BE2C (cell line): ENCODE measurements around the gene OR2T35. TPM values are rescaled to one million over a fixed set of nuclear protein-coding genes. Genes with fewer than 3 reads are reported as not detected.
"Not testable (repeated sequence)": the region's sequence is repeated elsewhere in the genome, so short reads cannot be mapped to it uniquely, and the experiment has no call there.

Experiments used
- DNase-seq: peaks from one replicate; pipeline ENCODE4 v3.0.0-alpha.2; 2020
- H3K27me3 ChIP-seq: fragments of 250-450 bp; sonication (Bioruptor Pico); 2 replicates; pipeline ENCODE4 v1.5.1; 2020; ENCODE audit warnings: mild to moderate bottlenecking
- H3K36me3 ChIP-seq: fragments of 250-450 bp; sonication (Bioruptor Pico); 2 replicates; pipeline ENCODE4 v1.5.1; 2020; ENCODE audit warnings: mild to moderate bottlenecking
- H3K4me1 ChIP-seq: fragments of 250-450 bp; sonication (Bioruptor Pico); 2 replicates; pipeline ENCODE4 v1.5.1; 2020
- H3K4me3 ChIP-seq: 2 replicates; pipeline ENCODE4 v1.5.1; 2011; ENCODE audit warnings: low read depth, low read length
- H3K9me3 ChIP-seq: fragments of 250-450 bp; sonication (Bioruptor Pico); 2 replicates; pipeline ENCODE4 v1.5.1; 2020
- polyA plus RNA-seq: library from polyadenylated mRNA; unstranded; fragments of >200 nt; gene quantifications from one replicate; pipeline ENCODE4 v1.2.1, GENCODE V29; 2012; ENCODE audit warnings: low read depth, missing spikeins; ENCODE audit not compliant: insufficient read length, insufficient read depth
- TF ChIP-seq, protein P1 (sequence below): IDR thresholded peaks from 2 replicates; pipeline ENCODE4 v1.5.1; 2012; ENCODE audit warnings: mild to moderate bottlenecking, low read depth, low read length

Gene OR2T35, protein sequence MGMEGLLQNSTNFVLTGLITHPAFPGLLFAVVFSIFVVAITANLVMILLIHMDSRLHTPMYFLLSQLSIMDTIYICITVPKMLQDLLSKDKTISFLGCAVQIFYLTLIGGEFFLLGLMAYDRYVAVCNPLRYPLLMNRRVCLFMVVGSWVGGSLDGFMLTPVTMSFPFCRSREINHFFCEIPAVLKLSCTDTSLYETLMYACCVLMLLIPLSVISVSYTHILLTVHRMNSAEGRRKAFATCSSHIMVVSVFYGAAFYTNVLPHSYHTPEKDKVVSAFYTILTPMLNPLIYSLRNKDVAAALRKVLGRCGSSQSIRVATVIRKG
- not detected for polyA plus RNA-seq

DNA sequence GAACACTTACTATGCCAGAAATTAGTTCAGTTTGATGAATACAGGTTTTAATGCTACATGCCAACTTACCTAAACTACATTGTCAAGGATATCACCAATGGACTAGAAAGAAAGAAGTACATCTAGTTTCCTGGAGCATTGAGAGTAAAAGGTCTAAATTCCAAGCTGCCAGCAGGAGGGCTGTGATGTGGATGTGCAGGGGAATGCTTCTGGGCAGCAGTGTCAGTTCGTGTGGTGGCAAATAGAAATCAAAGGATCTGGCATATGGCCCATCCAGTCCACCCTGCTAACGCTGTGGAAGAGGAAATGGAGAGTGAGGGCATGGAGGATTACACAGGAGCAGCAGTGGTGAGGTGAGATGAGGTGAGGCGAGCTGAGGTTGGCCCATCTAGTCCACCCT is at the start of gene OR2T35:
OR2T35 (minus strand) TSS at position 101 of the 400 bp plus-strand sequence. CDS start 6,020 bp downstream, outside the sequence.
- not testable (repeated sequence) for H3K4me3 ChIP-seq, H3K36me3 ChIP-seq

DNA sequence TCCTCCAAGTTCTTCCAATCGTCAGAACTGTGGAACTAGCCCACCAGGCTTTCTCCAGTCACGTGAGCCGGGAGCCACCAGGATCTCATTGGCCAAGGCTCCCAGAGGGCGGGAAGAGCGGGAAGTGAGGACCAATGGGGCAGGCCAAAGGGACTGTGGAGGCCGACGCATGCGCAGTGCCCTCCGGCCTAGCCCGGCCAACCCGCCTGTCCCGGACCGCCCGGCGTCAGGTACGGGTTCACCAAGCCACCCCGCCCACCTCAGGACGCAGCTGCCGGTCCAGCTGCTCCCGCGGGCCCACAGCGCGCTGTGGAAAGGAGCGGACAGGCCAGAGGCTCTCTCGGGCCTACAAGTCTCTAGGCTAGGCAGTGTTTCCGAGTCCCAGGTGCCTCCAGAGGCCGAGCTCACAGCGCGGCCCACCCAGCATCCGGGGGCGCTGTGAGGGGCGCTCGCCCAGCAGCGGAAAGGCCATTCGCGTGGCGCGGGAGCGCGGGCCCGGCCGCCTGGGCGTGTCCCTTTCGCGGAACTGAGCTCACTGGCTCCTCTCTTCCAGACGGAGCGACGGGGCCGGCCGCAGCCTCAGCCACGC is 46.6 kb upstream of the OR2T35 start:
- Histone ChIP-seq H3K4me3 (no peak overlapping the region), H3K9me3 (no peaks in the 10 kb centered on the region; the same call in 1 of the 2 replicates), H3K4me1 (no peaks in the 10 kb centered on the region), H3K36me3 (no peaks in the 10 kb centered on the region), H3K27me3 (no peaks in the 10 kb centered on the region)
- TF ChIP-seq, protein P1, sequence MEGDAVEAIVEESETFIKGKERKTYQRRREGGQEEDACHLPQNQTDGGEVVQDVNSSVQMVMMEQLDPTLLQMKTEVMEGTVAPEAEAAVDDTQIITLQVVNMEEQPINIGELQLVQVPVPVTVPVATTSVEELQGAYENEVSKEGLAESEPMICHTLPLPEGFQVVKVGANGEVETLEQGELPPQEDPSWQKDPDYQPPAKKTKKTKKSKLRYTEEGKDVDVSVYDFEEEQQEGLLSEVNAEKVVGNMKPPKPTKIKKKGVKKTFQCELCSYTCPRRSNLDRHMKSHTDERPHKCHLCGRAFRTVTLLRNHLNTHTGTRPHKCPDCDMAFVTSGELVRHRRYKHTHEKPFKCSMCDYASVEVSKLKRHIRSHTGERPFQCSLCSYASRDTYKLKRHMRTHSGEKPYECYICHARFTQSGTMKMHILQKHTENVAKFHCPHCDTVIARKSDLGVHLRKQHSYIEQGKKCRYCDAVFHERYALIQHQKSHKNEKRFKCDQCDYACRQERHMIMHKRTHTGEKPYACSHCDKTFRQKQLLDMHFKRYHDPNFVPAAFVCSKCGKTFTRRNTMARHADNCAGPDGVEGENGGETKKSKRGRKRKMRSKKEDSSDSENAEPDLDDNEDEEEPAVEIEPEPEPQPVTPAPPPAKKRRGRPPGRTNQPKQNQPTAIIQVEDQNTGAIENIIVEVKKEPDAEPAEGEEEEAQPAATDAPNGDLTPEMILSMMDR, result no peak
- no peak for DNase-seq

More for the DNA sequence above, at the start of gene OR2T35:
- H3K4me1 ChIP-seq, H3K27me3 ChIP-seq, H3K9me3 ChIP-seq, DNase-seq: not testable (repeated sequence)

DNA sequence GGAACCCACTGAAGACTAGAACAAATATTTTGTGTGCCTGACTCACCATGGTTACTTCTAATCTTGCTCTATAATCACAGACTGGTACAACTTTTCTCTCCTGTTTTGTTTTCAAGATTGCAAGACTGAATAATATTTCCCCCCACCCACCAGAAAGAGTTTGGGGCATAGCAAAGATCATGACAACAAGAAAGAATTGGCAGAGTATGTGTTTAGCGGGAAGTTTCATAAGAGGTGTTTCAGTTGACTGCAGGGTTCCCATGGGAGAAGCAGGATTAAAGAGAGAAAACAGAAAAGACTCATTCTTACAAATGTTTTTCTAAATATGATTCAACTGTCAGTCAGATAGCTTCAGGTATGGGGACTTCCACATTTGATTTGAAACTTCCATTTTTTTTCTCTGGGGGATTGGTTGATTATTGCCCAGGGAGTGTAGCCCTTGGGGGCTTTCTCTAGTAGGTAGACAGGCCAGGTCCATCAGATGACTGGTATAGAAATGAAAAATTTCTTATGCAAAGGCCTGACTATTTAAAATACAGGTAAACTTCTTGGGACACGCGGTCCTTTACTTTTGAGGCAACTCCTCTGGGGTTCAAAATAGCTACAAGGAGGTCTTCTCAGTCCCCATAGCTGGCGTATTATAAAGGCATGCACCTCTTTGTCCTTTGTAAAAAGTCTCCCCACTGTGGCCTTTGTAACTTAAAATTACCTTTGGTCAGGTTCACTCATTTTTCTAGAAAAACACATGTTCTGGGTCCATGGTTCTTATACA is 43.6 kb upstream of the OR2T35 start:
- TF ChIP-seq, protein P1, result no peak
- Histone ChIP-seq H3K4me3 (no peak overlapping the region), H3K4me1 (no peaks in the 10 kb centered on the region), H3K27me3 (no peaks in the 10 kb centered on the region), H3K36me3 (no peaks in the 10 kb centered on the region), H3K9me3 (no peaks in the 10 kb centered on the region; the same call in 1 of the 2 replicates)
- DNase-seq, result no peak

DNA sequence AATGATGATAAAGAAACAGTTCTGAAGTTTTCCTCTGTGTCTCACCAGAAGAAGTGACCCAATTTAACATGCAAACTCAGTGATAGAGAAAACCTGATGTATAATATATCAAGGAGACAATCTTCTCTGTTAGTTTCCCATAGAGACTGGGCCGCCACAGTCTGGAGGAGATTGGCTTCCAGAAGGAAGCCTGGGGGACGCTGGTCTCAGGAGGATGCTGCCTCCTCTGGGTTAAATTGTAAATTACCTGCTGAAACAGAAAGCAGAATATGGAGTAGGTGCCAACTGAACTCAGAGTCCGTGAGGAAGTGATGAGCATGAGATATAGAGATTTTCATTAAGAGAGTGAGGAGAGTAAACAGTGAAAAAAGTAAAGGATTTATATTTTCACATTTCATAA is 41.7 kb upstream of the OR2T35 start:
- Histone ChIP-seq H3K27me3 (no peaks in the 10 kb centered on the region), H3K9me3 (no peaks in the 10 kb centered on the region; the same call in 1 of the 2 replicates), H3K4me3 (no peak overlapping the region), H3K4me1 (no peaks in the 10 kb centered on the region), H3K36me3 (no peaks in the 10 kb centered on the region)
- TF ChIP-seq, protein P1, result no peak
- DNase-seq, result no peak

DNA sequence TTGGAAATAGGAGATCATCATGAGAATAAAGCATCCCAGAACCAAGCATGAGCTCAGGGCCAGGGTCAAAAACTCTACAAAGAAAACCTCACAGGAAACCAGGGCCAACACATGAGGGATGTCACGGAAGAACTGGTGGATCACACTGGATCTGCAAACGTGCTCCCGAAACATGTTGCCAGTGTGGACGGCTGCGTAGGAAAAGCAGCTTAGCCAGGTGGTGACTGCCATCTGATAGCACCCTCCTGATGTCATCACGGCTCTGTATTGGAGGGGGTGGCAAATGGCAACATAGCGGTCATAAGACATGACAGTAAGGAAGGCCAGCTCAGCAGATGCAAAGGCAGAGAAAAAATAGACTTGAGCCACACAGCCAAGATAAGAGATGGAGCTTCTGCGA is 36.6 kb upstream of the OR2T35 start:
- Histone ChIP-seq H3K27me3 (no peaks in the 10 kb centered on the region), H3K4me1 (no peaks in the 10 kb centered on the region), H3K9me3 (no peaks in the 10 kb centered on the region), H3K4me3 (no peak overlapping the region), H3K36me3 (no peaks in the 10 kb centered on the region)
- DNase-seq, result no peak
- TF ChIP-seq, protein P1, result no peak

DNA sequence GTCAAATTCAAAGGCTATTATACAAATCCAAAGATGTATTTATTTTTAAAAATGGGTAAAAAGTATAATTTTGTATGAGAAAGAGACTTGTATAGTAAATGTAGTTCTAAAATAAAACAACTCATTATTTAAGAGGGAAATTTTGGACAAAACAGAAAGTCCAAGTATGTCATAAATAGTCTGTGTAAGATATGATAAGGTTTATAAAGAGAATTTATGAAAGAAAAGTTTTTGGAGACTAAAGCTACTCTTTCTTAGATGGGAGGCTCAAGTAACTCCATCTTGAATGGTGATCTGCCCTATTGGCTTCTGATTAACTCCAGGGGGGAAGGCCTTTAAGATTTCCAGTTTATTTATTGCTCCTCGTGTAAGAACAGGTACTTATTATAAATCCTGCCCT is 24.9 kb upstream of the OR2T35 start:
- TF ChIP-seq, protein P1, result no peak
- DNase-seq, result no peak
- H3K36me3 ChIP-seq, result no peaks in the 10 kb centered on the region
- H3K4me3 ChIP-seq, result no peak overlapping the region
- no peaks in the 10 kb centered on the region for H3K27me3 ChIP-seq
- H3K9me3 ChIP-seq, result no peaks in the 10 kb centered on the region
- no peaks in the 10 kb centered on the region for H3K4me1 ChIP-seq

DNA sequence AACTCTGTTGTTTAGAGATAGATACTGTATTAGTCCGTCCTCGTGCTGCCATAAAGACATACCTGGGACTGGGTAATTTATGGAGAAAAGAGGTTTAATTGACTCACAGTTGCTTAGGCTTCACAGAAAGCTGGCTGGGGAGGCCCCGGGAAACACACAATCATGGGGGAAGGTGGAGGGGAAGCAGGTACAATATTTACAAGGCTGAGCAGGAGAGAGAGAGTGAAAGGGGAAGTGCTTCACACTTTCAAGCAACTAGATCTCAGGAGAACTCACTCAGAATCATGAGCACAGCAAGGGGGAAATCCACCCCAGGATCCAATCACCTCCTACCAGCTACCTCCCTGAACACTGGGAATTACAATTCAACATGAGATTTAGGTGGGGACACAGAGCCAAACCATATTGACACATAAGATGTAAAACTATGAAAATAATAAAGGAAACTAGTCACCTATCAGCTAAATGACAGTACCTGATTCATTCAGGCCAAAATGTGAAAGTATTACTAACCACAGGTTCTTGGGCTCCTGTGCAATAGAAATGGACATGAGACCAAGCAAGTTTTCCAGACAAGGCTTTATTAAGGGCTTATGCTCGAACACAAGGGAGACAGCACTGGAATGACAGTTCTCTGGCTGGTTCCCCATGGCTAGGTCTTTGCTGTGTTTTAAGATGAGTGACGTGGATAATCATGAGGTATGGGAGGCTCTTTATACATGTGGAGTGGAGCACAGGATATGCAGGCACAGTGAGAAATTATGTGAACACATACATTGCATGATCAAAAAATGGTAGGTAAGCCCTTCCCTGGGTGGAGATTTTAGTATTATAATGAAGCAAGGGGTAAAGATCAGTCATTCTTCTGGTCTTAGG is 18.6 kb upstream of the OR2T35 start:
- H3K4me1 ChIP-seq, H3K9me3 ChIP-seq, H3K36me3 ChIP-seq, DNase-seq, H3K27me3 ChIP-seq, H3K4me3 ChIP-seq: not testable (repeated sequence)

DNA sequence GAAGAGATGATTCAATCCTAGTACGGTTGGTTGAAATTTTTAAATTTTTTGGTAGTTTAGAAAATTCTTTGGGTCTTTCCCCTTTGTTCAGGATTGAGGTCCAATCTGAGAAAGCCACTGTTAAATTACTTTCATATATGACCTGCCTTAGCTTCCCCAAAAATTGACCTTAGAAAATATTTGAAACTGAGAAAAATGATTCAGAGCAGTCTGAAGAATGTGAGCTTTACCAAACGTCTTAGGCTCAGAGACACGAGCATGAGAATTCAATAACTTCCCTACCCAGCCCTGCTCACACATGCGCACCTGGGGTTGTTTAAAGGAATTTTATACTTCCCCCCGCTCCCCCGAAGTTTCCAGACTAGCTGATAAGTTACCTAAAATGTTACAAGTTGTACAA is 11.7 kb upstream of the OR2T35 start:
- not testable (repeated sequence) for H3K36me3 ChIP-seq, H3K4me1 ChIP-seq, H3K4me3 ChIP-seq, H3K27me3 ChIP-seq, H3K9me3 ChIP-seq, DNase-seq

DNA sequence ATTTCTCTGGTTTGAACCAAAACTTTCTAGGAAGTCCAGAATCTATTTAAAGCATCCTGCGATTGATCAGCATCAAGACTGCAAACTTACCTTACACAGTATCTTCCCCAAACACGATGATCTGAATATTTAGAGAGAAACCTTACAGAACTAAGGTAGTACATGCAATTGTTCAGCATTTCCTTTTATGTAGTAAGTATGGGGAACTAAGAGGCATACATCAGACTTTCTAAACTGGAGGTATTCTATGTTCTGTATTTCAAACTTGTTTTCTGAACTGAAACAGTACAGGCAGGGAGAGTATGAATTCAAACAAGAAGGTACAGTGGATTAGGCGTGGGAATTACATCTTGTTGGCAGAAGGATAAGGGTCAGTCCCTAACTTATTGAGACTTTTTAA is 10.3 kb upstream of the OR2T35 start, which contains the start of gene OR2T27:
OR2T27 (minus strand) TSS at position 175 of the 400 bp plus-strand sequence. CDS start 4,644 bp downstream, outside the sequence.
- H3K9me3 ChIP-seq, DNase-seq, H3K4me3 ChIP-seq, H3K36me3 ChIP-seq, H3K27me3 ChIP-seq, H3K4me1 ChIP-seq: not testable (repeated sequence)
